H1 (cell line): Measurements from ENCODE around the gene TMEM120B. TPM values are rescaled to one million over a fixed set of nuclear protein-coding genes. Genes with fewer than 3 reads are reported as not detected.

Experiments used
- ATF3 ChIP-seq: IDR thresholded peaks from 2 replicates; pipeline ENCODE4 v1.6.1; 2011; ENCODE audit warnings: low read depth, mild to moderate bottlenecking, low read length; ENCODE audit not compliant: insufficient read depth
- BRCA1 ChIP-seq: IDR thresholded peaks from 2 replicates; pipeline ENCODE4 v1.6.1; 2012; ENCODE audit warnings: low read depth, low read length, improper control_type of control experiment
- CHD7 ChIP-seq: fragments of 300-600 bp; sonication (generic); IDR thresholded peaks from 2 replicates; pipeline ENCODE4 v1.7.1; 2012; ENCODE audit warnings: low read length, moderate library complexity, mild to moderate bottlenecking, inconsistent platforms; ENCODE audit not compliant: insufficient replicate concordance
- EGR1 ChIP-seq: IDR thresholded peaks from 2 replicates; pipeline ENCODE4 v1.6.1; 2011; ENCODE audit warnings: low read depth, low read length, borderline replicate concordance
- HDAC2 ChIP-seq, 2 experiments: fragments of 300-600 bp in 1 of 2; sonication (generic) in 1 of 2; IDR thresholded peaks; 2 replicates each; pipeline ENCODE4 v1.6.1; 2011 to 2012; ENCODE audit warnings: low read depth in 2 of 2, low read length in 2 of 2, mild to moderate bottlenecking in 2 of 2, moderate library complexity in 2 of 2, borderline replicate concordance in 1 of 2, inconsistent platforms in 1 of 2
- SUZ12 ChIP-seq: fragments of 200-600 bp; sonication (generic); IDR thresholded peaks from 2 replicates; pipeline ENCODE4 v1.6.1; 2012; ENCODE audit warnings: mild to moderate bottlenecking, inconsistent platforms, low read length, moderate library complexity, mixed read lengths
- polyA plus RNA-seq, 7 experiments: library from polyadenylated mRNA; depleted of rRNA in 3 of 7; stranded (reverse) in 5 of 7; unstranded in 2 of 7; fragments of >200 nt in 5 of 7; fragments of 200-250 nt in 2 of 7; gene quantifications; 1 replicate in 5 of 7; 2 replicates in 1 of 7; 4 replicates in 1 of 7; pipeline versions ENCODE4 v1.2.1 to v1.2.3, GENCODE V29; 2011 to 2013; ENCODE audit warnings: missing spikeins in 2 of 7, mixed read lengths in 2 of 7
- total RNA-seq: library from RNA; stranded (reverse); fragmentation: NEBNext Ultra II Directional; extraction: Animal tissue kit (Norgen Biotek cat#: 25700); gene quantifications from 2 replicates; pipeline ENCODE4 v1.2.1, GENCODE V29; 2021

Gene TMEM120B
- total and polyA plus RNA-seq, 2 of the 8 experiments (the other 6 are each of a cell fraction or from before 2014, with no cell fraction given) = 22.0 to 29.1 TPM

- TF ChIP-seq CHD7 (no peak), ATF3 (no peak), EGR1 (no peak), HDAC2 (IDR thresholded peaks at IDR 0.05; ENCODE audit: borderline replicate concordance in 1 of 2, low read depth in 2 of 2, low read length in 2 of 2) (no peak), BRCA1 (no peak), SUZ12 (no peak)
These were observed 1.2 kb downstream of the TMEM120B start (continued) for GRCh38 chr12:121713793-121714192.
